ENCODE measurements around the gene ERMN.

- TF ChIP-seq CREB5 (CRISPR knock-in tag; IDR thresholded peaks at IDR 0.05; ENCODE audit: low read depth): no peak
- no peak for TF ChIP-seq PATZ1 (CRISPR knock-in tag; IDR thresholded peaks at IDR 0.05; ENCODE audit: borderline replicate concordance)
- no peak for TF ChIP-seq GLIS3 (CRISPR knock-in tag; IDR thresholded peaks at IDR 0.05)
Measured at GRCh38 chr2:157355618-157356017, 30.0 kb upstream of the ERMN start.
